22Rv1 (cell line): ENCODE measurements around the gene SLIT1.

Source experiments
- H3K27ac ChIP-seq: fragments of 450-650 bp; 2 replicates; pipeline ENCODE4 v1.5.1; 2017
- ZFX ChIP-seq: fragments of 450-650 bp; IDR thresholded peaks from 2 replicates; pipeline ENCODE4 v1.6.1; 2017; ENCODE audit warnings: antibody characterized with exemption, borderline replicate concordance
- TF ChIP-seq, protein P1 (sequence below): fragments of 450-650 bp; IDR thresholded peaks from 2 replicates; pipeline ENCODE4 v1.5.1; 2017; ENCODE audit warnings: mild to moderate bottlenecking

Gene SLIT1

DNA sequence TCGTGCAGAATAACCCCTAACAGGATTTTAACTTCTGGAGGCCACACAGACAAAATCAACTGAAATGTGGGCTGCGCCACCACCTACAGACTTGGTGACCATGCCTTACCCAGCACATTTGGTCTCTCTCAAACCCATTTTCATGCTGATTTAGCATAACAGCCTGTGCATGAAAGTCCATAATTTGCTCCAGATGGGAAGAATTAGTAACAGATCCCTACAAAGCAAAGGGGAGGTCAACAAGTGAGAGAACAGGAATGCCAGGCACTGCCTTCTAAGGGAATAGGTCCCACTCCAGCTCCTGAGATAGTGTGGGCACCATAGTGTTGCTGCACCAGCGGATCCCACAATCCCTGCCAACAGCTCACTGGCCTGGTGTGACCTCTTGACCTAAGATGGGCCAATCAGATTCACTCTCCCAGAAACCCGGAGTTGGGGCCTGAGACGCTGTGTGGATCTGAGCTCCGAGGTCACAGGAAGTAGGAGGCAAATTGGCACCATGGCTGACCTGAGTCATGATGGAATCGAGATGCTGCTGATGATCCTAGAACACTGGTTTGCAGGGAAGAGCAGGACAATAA, 32.4 kb downstream of the SLIT1 start:
- H3K27ac ChIP-seq, result no peak overlapping the region
- no peak for TF ChIP-seq ZFX
- TF ChIP-seq, protein P1, sequence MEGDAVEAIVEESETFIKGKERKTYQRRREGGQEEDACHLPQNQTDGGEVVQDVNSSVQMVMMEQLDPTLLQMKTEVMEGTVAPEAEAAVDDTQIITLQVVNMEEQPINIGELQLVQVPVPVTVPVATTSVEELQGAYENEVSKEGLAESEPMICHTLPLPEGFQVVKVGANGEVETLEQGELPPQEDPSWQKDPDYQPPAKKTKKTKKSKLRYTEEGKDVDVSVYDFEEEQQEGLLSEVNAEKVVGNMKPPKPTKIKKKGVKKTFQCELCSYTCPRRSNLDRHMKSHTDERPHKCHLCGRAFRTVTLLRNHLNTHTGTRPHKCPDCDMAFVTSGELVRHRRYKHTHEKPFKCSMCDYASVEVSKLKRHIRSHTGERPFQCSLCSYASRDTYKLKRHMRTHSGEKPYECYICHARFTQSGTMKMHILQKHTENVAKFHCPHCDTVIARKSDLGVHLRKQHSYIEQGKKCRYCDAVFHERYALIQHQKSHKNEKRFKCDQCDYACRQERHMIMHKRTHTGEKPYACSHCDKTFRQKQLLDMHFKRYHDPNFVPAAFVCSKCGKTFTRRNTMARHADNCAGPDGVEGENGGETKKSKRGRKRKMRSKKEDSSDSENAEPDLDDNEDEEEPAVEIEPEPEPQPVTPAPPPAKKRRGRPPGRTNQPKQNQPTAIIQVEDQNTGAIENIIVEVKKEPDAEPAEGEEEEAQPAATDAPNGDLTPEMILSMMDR, result no peak

DNA sequence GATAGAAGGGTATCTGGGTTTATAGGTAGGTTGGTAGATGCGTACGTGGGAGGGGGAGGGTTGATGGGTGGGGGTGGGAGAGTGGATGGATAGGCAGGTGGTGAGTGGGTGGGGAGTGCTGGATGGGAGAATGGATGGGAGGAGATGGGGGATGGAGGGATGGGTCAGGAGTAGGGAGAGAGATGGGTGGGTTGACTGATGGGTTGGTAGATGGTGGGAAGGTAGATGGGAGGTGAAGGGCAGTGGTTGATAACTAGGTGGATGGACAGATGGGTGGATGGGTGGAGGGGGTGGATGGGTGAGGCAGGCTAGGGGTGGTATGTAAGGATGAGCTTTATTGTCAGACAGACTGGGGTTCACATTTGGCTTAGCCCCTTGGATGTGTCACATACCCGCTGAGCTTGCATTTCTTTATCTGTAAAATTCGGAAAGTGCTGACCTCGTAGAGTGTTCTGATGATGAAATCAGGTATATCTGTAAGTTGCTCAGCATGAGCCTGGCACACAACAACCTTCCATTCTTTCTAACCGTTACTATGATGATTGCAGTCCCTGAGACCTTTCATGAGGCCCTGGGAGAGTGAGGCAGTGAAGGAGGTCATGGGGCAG, 34.3 kb downstream of the SLIT1 start:
- TF ChIP-seq, protein P1, result no peak
- TF ChIP-seq ZFX, result no peak
- no peak overlapping the region for H3K27ac ChIP-seq

DNA sequence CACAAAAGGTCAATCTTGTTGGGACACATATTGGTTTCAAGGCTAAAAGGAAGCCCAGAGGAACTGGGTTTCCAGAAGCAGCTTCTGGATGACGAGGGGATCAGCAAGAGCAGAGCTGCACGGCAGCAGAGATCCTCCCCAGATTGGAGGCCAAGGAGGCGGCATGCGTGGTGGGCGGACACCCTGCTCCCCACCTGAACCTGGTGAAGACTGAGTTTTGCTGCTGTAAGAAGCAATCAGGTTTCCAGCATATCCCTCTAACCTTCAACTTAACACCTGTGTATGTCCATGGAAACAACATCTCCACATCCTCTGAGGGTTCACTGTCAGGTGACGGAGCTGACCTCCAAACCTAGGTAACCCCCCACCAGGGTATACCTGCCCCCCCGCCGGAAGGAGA, 35.1 kb downstream of the SLIT1 start:
- TF ChIP-seq, protein P1, result no peak
- no peak for TF ChIP-seq ZFX
- H3K27ac ChIP-seq, result no peak overlapping the region

DNA sequence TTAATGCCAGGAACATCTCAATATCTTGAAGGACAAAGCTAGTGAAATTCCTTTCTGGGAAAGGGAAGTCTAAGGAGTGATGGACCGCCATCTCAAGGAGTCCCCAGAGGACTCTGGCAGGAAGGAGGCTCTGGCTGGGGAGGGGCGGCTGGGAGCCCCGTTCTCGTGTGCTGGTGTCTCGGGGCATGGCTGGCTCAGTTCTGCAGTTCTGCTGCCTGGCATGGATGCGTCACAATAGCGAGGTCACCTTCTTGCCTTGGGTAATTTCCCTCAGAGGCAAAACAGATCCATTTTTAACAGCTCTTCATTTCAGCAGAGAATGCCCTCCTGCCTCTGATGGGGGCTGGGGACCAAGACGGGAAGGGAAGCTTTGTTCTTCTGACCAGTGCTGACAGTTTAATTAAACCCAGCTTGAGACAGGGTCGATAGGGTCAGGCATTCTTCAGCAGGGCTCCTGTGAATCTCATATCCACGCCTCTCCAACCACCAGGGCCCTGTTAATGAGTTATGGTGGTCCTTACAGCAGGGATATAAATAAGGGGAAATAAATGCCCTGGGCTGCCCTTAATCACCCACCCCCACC, 35.7 kb downstream of the SLIT1 start:
- TF ChIP-seq ZFX, result no peak
- TF ChIP-seq, protein P1, result no peak
- H3K27ac ChIP-seq, result no peak overlapping the region

DNA sequence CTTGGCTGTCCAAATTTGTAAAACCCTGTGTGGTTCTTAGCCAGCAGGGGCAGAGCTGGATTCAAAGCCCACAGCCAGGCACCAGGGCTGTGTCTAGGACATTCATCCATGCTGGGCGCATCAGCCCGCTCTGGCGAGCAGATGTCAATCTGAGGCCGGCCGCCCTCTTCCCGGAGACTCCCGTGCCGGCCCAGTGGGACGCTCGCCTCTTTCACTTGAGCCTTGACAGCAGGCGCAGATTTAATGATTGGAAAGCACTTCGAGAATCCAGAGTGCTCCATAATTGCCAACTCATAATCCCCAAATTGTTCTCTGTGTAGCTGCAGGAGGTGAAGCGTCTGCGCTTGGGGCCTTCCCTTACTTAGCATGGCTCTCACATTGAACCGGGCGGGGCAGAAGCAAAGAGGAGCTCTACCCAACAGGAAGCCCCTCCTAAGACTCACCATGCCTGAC, 36.7 kb downstream of the SLIT1 start:
- no peak overlapping the region for H3K27ac ChIP-seq
- TF ChIP-seq, protein P1, result no peak
- no peak for TF ChIP-seq ZFX

DNA sequence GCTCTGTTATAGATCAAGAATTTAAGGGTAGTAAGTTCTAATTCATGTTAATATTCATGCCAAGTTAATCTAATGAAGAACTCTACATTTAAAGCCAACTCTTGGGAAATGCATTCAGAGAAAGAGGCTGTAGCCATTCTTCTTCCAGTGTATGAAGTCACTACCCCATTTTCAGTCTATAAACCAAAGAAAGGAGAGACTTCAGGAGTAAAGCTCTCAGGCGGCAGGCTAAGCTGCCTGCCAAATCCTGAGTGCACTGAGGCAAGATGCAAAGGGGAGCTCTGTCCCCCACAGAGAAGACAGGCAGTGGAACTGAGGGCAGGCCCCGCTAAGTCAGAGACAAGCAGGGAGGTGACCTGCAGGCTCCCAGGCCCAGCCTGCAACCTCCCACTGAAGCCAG, 41.5 kb downstream of the SLIT1 start:
- no peak overlapping the region for H3K27ac ChIP-seq
- no peak for TF ChIP-seq ZFX
- TF ChIP-seq, protein P1, result no peak

DNA sequence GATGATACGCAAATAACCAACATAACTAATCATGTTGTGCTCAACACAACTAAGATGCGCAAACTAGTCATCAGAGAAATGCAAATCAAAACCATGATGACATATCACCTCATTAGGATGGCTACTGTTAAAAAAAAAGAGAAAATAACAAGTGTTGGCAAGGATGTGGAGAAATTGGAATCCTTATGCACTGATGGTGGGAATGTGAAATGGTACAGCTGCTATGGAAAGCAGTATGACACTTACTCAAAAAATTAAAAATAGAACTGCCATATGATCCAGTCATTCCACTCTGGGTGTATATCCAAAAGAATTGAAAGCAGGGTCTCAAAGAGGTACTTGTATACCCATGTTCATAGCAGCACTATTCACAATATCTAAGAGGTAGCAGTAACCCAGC, 42.9 kb downstream of the SLIT1 start:
- no peak overlapping the region for H3K27ac ChIP-seq
- TF ChIP-seq, protein P1, result no peak
- TF ChIP-seq ZFX, result no peak
